HEK293 (cell line): Measurements from ENCODE around the gene SH3BGR.

Experiments
- GLIS1 ChIP-seq: fragments of 450-650 bp; formaldehyde crosslinking; IDR thresholded peaks from 2 replicates; pipeline ENCODE4 v1.5.1; 2016; ENCODE audit warnings: missing biosample characterization, missing genetic modification characterization
- KLF10 ChIP-seq: fragments of 450-650 bp; IDR thresholded peaks from 2 replicates; pipeline ENCODE4 v1.5.1; 2018; ENCODE audit warnings: missing biosample characterization, mild to moderate bottlenecking, missing genetic modification characterization
- KLF16 ChIP-seq: fragments of 450-650 bp; formaldehyde crosslinking; IDR thresholded peaks from 2 replicates; pipeline ENCODE4 v1.5.1; 2017; ENCODE audit warnings: missing biosample characterization, missing genetic modification characterization
- WT1 ChIP-seq: fragments of 450-650 bp; formaldehyde crosslinking; IDR thresholded peaks from 2 replicates; pipeline ENCODE4 v1.5.1; 2016; ENCODE audit warnings: missing biosample characterization, missing genetic modification characterization
- ZBTB20 ChIP-seq: fragments of 450-650 bp; formaldehyde crosslinking; IDR thresholded peaks from 2 replicates; pipeline ENCODE4 v1.5.1; 2016; ENCODE audit warnings: missing biosample characterization, missing genetic modification characterization
- ZFHX2 ChIP-seq: fragments of 450-650 bp; formaldehyde crosslinking; conservative IDR thresholded peaks from 2 replicates; pipeline ENCODE4 v1.5.1; 2016; ENCODE audit warnings: missing biosample characterization, missing genetic modification characterization
- ZFP37 ChIP-seq: fragments of 450-650 bp; formaldehyde crosslinking; IDR thresholded peaks from 2 replicates; pipeline ENCODE4 v1.5.1; 2016; ENCODE audit warnings: missing biosample characterization, missing genetic modification characterization
- ZFP41 ChIP-seq: fragments of 450-650 bp; formaldehyde crosslinking; IDR thresholded peaks from 2 replicates; pipeline ENCODE4 v1.5.1; 2016; ENCODE audit warnings: missing biosample characterization, missing genetic modification characterization, borderline replicate concordance
- ZNF155 ChIP-seq: fragments of 450-650 bp; formaldehyde crosslinking; IDR thresholded peaks from 2 replicates; pipeline ENCODE4 v1.5.1; 2016; ENCODE audit warnings: missing biosample characterization, missing genetic modification characterization
- ZNF211 ChIP-seq: fragments of 450-650 bp; formaldehyde crosslinking; IDR thresholded peaks from 2 replicates; pipeline ENCODE4 v1.5.1; 2016; ENCODE audit warnings: low read depth, missing biosample characterization, missing genetic modification characterization
- ZNF335 ChIP-seq: fragments of 450-650 bp; formaldehyde crosslinking; conservative IDR thresholded peaks from 2 replicates; pipeline ENCODE4 v1.5.1; 2016; ENCODE audit warnings: missing biosample characterization, missing genetic modification characterization
- ZNF341 ChIP-seq: fragments of 450-650 bp; formaldehyde crosslinking; IDR thresholded peaks from 2 replicates; pipeline ENCODE4; 2016; ENCODE audit warnings: low read depth, missing biosample characterization, missing genetic modification characterization
- ZNF558 ChIP-seq: fragments of 450-650 bp; formaldehyde crosslinking; IDR thresholded peaks from 2 replicates; pipeline ENCODE4 v1.5.1; 2016; ENCODE audit warnings: missing biosample characterization, missing genetic modification characterization
- ZNF629 ChIP-seq: fragments of 450-650 bp; formaldehyde crosslinking; IDR thresholded peaks from 2 replicates; pipeline ENCODE4 v1.5.1; 2017; ENCODE audit warnings: missing biosample characterization, missing genetic modification characterization
- ZNF707 ChIP-seq: fragments of 450-650 bp; formaldehyde crosslinking; IDR thresholded peaks from 2 replicates; pipeline ENCODE4 v1.5.1; 2016; ENCODE audit warnings: missing biosample characterization, missing genetic modification characterization
- ZNF76 ChIP-seq: fragments of 450-650 bp; formaldehyde crosslinking; IDR thresholded peaks from 2 replicates; pipeline ENCODE4; 2016; ENCODE audit warnings: low read depth, missing biosample characterization, missing genetic modification characterization, borderline replicate concordance
- TF ChIP-seq, protein P1 (sequence below): fragments of 450-650 bp; formaldehyde crosslinking; conservative IDR thresholded peaks from 2 replicates; pipeline ENCODE4 v1.5.1; 2016; ENCODE audit warnings: low read depth, missing biosample characterization, missing genetic modification characterization
- TF ChIP-seq, protein P2 (sequence below): fragments of 450-650 bp; formaldehyde crosslinking; IDR thresholded peaks from 2 replicates; pipeline ENCODE4 v1.5.1; 2016; ENCODE audit warnings: missing biosample characterization, missing genetic modification characterization
- TF ChIP-seq, protein P3 (sequence below): fragments of 450-650 bp; formaldehyde crosslinking; IDR thresholded peaks from 2 replicates; pipeline ENCODE4 v1.5.1; 2017; ENCODE audit warnings: missing biosample characterization, missing genetic modification characterization
- TF ChIP-seq, protein P4 (sequence below): fragments of 450-650 bp; IDR thresholded peaks from 2 replicates; pipeline ENCODE4 v1.5.1; 2018; ENCODE audit warnings: missing biosample characterization, mild to moderate bottlenecking, missing genetic modification characterization
- TF ChIP-seq, protein P5 (sequence below): fragments of 450-650 bp; formaldehyde crosslinking; IDR thresholded peaks from 2 replicates; pipeline ENCODE4 v1.5.1; 2016; ENCODE audit warnings: missing biosample characterization, missing genetic modification characterization
- TF ChIP-seq, protein P6 (sequence below): fragments of 450-650 bp; formaldehyde crosslinking; IDR thresholded peaks from 2 replicates; pipeline ENCODE4 v1.5.1; 2016; ENCODE audit warnings: missing biosample characterization, missing genetic modification characterization, borderline replicate concordance

The SH3BGR gene

DNA sequence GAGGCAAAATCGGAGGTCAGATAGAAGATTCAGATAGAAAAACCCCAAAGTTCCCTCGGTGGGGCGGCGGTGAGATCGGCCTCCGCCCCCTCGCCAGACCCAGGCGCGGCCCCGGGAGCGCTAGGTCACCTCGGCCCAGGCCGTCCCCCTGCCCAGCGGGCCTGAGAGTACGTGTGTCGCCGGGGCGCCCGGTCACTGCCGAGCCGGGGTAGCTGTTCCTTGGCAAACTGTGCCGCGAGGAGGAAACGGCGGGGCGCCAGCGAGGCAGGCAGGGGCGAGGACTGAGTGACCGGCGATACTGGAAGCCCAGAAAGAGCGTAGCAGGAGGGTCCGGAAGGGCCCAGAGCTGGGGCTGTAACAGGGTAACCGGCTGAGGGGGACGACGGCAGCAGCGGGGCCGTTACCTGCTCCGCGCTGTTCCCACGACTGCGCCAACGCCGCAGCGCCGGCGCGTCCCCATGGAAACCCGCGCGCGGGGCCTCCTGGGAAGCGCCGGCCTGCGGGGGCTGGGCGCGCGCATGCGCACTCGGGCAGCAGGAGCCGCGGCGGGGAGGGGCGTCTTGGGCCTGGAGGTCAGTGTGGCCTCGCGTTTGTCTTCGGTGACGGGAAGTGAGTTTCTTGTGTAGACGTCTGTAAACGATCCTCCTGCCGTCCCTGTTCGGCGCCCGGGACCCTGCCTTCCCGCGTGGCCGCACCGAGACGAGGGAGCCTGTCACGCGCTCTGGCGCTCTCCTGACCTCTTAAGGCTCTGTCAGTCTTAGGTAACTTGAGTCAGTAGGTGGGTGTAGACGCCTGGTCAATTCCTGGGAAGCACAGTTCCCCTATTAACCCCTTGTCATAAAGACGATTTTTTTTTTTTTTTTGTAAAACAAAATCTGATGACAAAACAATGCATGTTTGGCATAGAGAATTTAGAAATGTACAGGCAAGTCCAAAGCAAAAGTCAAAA, 6.2 kb upstream of the SH3BGR start, which contains the start of gene LCA5L (continued):
- TF ChIP-seq, protein P1, sequence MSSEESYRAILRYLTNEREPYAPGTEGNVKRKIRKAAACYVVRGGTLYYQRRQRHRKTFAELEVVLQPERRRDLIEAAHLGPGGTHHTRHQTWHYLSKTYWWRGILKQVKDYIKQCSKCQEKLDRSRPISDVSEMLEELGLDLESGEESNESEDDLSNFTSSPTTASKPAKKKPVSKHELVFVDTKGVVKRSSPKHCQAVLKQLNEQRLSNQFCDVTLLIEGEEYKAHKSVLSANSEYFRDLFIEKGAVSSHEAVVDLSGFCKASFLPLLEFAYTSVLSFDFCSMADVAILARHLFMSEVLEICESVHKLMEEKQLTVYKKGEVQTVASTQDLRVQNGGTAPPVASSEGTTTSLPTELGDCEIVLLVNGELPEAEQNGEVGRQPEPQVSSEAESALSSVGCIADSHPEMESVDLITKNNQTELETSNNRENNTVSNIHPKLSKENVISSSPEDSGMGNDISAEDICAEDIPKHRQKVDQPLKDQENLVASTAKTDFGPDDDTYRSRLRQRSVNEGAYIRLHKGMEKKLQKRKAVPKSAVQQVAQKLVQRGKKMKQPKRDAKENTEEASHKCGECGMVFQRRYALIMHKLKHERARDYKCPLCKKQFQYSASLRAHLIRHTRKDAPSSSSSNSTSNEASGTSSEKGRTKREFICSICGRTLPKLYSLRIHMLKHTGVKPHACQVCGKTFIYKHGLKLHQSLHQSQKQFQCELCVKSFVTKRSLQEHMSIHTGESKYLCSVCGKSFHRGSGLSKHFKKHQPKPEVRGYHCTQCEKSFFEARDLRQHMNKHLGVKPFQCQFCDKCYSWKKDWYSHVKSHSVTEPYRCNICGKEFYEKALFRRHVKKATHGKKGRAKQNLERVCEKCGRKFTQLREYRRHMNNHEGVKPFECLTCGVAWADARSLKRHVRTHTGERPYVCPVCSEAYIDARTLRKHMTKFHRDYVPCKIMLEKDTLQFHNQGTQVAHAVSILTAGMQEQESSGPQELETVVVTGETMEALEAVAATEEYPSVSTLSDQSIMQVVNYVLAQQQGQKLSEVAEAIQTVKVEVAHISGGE = peak; percentile 53; the same call in 1 of the 2 replicates
- TF ChIP-seq ZNF558 (tag by site-specific recombination) (no peak), GLIS1 (tag by site-specific recombination) (peak; percentile 42; the same call in 1 of the 2 replicates), ZBTB20 (peak; percentile 93), KLF10 (tag by site-specific recombination) (peak; percentile 67), ZNF155 (tag by site-specific recombination) (no peak), ZFP41 (tag by site-specific recombination) (no peak), ZNF335 (tag by site-specific recombination) (peak; percentile 70), ZNF707 (0 out of 2 replicates have a peak, but pooled peaks have one; percentile 18), ZFP37 (peak; percentile 60), ZFHX2 (tag by site-specific recombination) (peak; percentile 61), ZNF211 (tag by site-specific recombination) (no peak), KLF16 (tag by site-specific recombination) (0 out of 2 replicates have a peak, but pooled peaks have one; percentile 33), WT1 (0 out of 2 replicates have a peak, but pooled peaks have one; percentile 19), ZNF76 (tag by site-specific recombination) (peak; percentile 87), ZNF341 (tag by site-specific recombination) (peak; percentile 100), ZNF629 (tag by site-specific recombination) (0 out of 2 replicates have a peak, but pooled peaks have one; percentile 28)
- TF ChIP-seq, protein P2, sequence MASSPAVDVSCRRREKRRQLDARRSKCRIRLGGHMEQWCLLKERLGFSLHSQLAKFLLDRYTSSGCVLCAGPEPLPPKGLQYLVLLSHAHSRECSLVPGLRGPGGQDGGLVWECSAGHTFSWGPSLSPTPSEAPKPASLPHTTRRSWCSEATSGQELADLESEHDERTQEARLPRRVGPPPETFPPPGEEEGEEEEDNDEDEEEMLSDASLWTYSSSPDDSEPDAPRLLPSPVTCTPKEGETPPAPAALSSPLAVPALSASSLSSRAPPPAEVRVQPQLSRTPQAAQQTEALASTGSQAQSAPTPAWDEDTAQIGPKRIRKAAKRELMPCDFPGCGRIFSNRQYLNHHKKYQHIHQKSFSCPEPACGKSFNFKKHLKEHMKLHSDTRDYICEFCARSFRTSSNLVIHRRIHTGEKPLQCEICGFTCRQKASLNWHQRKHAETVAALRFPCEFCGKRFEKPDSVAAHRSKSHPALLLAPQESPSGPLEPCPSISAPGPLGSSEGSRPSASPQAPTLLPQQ (tag by site-specific recombination) = peak; percentile 79
- TF ChIP-seq, protein P3, sequence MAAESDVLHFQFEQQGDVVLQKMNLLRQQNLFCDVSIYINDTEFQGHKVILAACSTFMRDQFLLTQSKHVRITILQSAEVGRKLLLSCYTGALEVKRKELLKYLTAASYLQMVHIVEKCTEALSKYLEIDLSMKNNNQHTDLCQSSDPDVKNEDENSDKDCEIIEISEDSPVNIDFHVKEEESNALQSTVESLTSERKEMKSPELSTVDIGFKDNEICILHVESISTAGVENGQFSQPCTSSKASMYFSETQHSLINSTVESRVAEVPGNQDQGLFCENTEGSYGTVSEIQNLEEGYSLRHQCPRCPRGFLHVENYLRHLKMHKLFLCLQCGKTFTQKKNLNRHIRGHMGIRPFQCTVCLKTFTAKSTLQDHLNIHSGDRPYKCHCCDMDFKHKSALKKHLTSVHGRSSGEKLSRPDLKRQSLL (tag by site-specific recombination) = 0 out of 2 replicates have a peak, but pooled peaks have one; percentile 15
- TF ChIP-seq, protein P4, sequence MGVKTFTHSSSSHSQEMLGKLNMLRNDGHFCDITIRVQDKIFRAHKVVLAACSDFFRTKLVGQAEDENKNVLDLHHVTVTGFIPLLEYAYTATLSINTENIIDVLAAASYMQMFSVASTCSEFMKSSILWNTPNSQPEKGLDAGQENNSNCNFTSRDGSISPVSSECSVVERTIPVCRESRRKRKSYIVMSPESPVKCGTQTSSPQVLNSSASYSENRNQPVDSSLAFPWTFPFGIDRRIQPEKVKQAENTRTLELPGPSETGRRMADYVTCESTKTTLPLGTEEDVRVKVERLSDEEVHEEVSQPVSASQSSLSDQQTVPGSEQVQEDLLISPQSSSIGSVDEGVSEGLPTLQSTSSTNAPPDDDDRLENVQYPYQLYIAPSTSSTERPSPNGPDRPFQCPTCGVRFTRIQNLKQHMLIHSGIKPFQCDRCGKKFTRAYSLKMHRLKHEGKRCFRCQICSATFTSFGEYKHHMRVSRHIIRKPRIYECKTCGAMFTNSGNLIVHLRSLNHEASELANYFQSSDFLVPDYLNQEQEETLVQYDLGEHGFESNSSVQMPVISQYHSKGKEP (tag by site-specific recombination) = peak; percentile 69
- TF ChIP-seq, protein P5, sequence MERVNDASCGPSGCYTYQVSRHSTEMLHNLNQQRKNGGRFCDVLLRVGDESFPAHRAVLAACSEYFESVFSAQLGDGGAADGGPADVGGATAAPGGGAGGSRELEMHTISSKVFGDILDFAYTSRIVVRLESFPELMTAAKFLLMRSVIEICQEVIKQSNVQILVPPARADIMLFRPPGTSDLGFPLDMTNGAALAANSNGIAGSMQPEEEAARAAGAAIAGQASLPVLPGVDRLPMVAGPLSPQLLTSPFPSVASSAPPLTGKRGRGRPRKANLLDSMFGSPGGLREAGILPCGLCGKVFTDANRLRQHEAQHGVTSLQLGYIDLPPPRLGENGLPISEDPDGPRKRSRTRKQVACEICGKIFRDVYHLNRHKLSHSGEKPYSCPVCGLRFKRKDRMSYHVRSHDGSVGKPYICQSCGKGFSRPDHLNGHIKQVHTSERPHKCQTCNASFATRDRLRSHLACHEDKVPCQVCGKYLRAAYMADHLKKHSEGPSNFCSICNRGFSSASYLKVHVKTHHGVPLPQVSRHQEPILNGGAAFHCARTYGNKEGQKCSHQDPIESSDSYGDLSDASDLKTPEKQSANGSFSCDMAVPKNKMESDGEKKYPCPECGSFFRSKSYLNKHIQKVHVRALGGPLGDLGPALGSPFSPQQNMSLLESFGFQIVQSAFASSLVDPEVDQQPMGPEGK = peak; percentile 74
- TF ChIP-seq, protein P6, sequence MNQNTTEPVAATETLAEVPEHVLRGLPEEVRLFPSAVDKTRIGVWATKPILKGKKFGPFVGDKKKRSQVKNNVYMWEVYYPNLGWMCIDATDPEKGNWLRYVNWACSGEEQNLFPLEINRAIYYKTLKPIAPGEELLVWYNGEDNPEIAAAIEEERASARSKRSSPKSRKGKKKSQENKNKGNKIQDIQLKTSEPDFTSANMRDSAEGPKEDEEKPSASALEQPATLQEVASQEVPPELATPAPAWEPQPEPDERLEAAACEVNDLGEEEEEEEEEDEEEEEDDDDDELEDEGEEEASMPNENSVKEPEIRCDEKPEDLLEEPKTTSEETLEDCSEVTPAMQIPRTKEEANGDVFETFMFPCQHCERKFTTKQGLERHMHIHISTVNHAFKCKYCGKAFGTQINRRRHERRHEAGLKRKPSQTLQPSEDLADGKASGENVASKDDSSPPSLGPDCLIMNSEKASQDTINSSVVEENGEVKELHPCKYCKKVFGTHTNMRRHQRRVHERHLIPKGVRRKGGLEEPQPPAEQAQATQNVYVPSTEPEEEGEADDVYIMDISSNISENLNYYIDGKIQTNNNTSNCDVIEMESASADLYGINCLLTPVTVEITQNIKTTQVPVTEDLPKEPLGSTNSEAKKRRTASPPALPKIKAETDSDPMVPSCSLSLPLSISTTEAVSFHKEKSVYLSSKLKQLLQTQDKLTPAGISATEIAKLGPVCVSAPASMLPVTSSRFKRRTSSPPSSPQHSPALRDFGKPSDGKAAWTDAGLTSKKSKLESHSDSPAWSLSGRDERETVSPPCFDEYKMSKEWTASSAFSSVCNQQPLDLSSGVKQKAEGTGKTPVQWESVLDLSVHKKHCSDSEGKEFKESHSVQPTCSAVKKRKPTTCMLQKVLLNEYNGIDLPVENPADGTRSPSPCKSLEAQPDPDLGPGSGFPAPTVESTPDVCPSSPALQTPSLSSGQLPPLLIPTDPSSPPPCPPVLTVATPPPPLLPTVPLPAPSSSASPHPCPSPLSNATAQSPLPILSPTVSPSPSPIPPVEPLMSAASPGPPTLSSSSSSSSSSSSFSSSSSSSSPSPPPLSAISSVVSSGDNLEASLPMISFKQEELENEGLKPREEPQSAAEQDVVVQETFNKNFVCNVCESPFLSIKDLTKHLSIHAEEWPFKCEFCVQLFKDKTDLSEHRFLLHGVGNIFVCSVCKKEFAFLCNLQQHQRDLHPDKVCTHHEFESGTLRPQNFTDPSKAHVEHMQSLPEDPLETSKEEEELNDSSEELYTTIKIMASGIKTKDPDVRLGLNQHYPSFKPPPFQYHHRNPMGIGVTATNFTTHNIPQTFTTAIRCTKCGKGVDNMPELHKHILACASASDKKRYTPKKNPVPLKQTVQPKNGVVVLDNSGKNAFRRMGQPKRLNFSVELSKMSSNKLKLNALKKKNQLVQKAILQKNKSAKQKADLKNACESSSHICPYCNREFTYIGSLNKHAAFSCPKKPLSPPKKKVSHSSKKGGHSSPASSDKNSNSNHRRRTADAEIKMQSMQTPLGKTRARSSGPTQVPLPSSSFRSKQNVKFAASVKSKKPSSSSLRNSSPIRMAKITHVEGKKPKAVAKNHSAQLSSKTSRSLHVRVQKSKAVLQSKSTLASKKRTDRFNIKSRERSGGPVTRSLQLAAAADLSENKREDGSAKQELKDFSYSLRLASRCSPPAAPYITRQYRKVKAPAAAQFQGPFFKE (tag by site-specific recombination) = peak; percentile 54; the same call in 1 of the 2 replicates
